ENCODE measurements around the gene PCDHGA8. TPM values are rescaled to one million over a fixed set of nuclear protein-coding genes. Genes with fewer than 3 reads are reported as not detected.
"Not testable (repeated sequence)": the region's sequence is repeated elsewhere in the genome, so short reads cannot be mapped to it uniquely, and the experiment has no call there.

PCDHGA8 gene
- polyA plus RNA-seq, 1 of the 3 experiments (the other 2 are of a cell fraction) = 0.12 TPM

DNA sequence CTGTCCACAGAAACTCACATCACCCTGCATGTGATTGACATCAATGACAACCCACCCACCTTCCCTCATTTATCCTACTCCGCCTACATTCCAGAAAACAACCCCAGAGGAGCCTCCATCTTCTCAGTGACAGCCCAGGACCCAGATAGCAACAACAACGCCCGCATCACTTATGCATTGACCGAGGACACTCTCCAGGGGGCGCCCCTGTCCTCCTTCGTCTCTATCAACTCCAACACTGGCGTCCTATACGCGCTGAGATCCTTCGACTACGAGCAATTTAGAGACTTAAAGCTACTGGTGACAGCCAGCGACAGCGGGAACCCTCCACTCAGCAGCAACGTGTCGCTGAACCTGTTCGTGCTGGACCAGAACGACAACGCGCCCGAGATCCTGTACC is 47.1 kb upstream of the PCDHGA8 start:
- Histone ChIP-seq H3K79me2 (ENCODE audit: insufficient read depth) (no peaks in the 10 kb centered on the region), H3K9ac (no peak overlapping the region), H3F3A (replicated peaks; ENCODE audit: insufficient read depth) (no peaks in the 10 kb centered on the region), H2AFZ (ENCODE audit: low read depth) (no peak overlapping the region), H3K9me3 (no peaks in the 10 kb centered on the region), H3K27me3 (ENCODE audit: insufficient read depth) (no peaks in the 10 kb centered on the region), H3K4me3 (ENCODE audit: low read depth in 2 of 2, low read length in 1 of 2) (no peak overlapping the region), H3K4me1 (ENCODE audit: control insufficient read depth in 1 of 2, insufficient read depth in 2 of 2, low read depth in 1 of 2, low read length in 1 of 2) (no peaks in the 10 kb centered on the region), H4K20me1 (ENCODE audit: insufficient read depth) (no peaks in the 10 kb centered on the region), H3K9me2 (no peaks in the 10 kb centered on the region), H3K4me2 (no peak overlapping the region), H3K36me3 (replicated peaks in 1 of 2; ENCODE audit: control insufficient read depth in 1 of 2, insufficient read depth in 2 of 2, low read length in 1 of 2) (no peaks in the 10 kb centered on the region), H3K27ac (ENCODE audit: low read depth in 2 of 2, low read length in 1 of 2) (no peak overlapping the region)
- POLR2A ChIA-PET = no interaction called here
- WGBS (ENCODE audit: low lambda C conversion rate) = 81% methylated on average over 19 of the region's 20 CpGs
- CTCF ChIA-PET = no interaction called here
- no peak for DNase-seq
- TF ChIP-seq SIN3A (IDR thresholded peaks at IDR 0.05; ENCODE audit: borderline replicate concordance, low read depth, low read length) = no peak
- TF ChIP-seq, protein P1, sequence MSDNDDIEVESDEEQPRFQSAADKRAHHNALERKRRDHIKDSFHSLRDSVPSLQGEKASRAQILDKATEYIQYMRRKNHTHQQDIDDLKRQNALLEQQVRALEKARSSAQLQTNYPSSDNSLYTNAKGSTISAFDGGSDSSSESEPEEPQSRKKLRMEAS (IDR thresholded peaks at IDR 0.05; ENCODE audit: low read depth) = no peak
- TF ChIP-seq, protein P2, sequence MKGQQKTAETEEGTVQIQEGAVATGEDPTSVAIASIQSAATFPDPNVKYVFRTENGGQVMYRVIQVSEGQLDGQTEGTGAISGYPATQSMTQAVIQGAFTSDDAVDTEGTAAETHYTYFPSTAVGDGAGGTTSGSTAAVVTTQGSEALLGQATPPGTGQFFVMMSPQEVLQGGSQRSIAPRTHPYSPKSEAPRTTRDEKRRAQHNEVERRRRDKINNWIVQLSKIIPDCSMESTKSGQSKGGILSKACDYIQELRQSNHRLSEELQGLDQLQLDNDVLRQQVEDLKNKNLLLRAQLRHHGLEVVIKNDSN (IDR thresholded peaks at IDR 0.05; ENCODE audit: borderline replicate concordance, low read depth) = no peak
- no peak for TF ChIP-seq NRF1 (IDR thresholded peaks at IDR 0.05; ENCODE audit: low read depth, low read length)
- TF ChIP-seq MEF2A (IDR thresholded peaks at IDR 0.05; ENCODE audit: borderline replicate concordance, low read depth) = no peak
- TF ChIP-seq POLR2AphosphoS5 (IDR thresholded peaks at IDR 0.05; ENCODE audit: low read depth, low read length) = no peak
- TF ChIP-seq, protein P3, sequence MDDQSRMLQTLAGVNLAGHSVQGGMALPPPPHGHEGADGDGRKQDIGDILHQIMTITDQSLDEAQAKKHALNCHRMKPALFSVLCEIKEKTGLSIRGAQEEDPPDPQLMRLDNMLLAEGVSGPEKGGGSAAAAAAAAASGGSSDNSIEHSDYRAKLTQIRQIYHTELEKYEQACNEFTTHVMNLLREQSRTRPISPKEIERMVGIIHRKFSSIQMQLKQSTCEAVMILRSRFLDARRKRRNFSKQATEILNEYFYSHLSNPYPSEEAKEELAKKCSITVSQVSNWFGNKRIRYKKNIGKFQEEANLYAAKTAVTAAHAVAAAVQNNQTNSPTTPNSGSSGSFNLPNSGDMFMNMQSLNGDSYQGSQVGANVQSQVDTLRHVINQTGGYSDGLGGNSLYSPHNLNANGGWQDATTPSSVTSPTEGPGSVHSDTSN (IDR thresholded peaks at IDR 0.05) = no peak
- TF ChIP-seq TAF1 (IDR thresholded peaks at IDR 0.05; ENCODE audit: borderline replicate concordance, low read depth, low read length) = no peak
- no peak for TF ChIP-seq SMC3 (IDR thresholded peaks at IDR 0.05; ENCODE audit: low read depth, low read length)
- no peak for TF ChIP-seq RCOR1 (IDR thresholded peaks at IDR 0.05; ENCODE audit: low read length)

DNA sequence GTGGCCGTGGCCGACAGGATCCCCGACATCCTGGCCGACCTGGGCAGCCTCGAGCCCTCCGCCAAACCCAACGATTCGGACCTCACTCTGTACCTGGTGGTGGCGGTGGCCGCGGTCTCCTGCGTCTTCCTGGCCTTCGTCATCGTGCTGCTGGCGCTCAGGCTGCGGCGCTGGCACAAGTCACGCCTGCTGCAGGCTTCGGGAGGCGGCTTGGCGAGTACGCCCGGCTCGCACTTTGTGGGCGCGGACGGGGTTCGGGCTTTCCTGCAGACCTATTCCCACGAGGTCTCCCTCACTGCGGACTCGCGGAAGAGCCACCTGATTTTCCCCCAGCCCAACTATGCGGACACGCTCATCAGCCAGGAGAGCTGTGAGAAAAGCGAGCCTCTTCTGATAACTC is 46.4 kb upstream of the PCDHGA8 start:
- CTCF ChIA-PET = interaction anchor here (1.6 kb wide), 1 partner anchor 212 kb away, joined by 3 read pairs; no protein-coding TSS in a partner anchor
- H2AFZ ChIP-seq (ENCODE audit: low read depth) = not testable (repeated sequence)

More for the DNA sequence above, 46.4 kb upstream of the PCDHGA8 start:
- H3K4me2 ChIP-seq; POLR2A ChIA-PET; H3K27ac ChIP-seq (ENCODE audit: low read depth in 2 of 2, low read length in 1 of 2); H3F3A ChIP-seq (replicated peaks; ENCODE audit: insufficient read depth); H3K27me3 ChIP-seq (ENCODE audit: insufficient read depth); H3K79me2 ChIP-seq (ENCODE audit: insufficient read depth); H3K9ac ChIP-seq; H3K36me3 ChIP-seq (replicated peaks in 1 of 2; ENCODE audit: control insufficient read depth in 1 of 2, insufficient read depth in 2 of 2, low read length in 1 of 2); H4K20me1 ChIP-seq (ENCODE audit: insufficient read depth); H3K9me3 ChIP-seq; H3K4me3 ChIP-seq (ENCODE audit: low read depth in 2 of 2, low read length in 1 of 2); H3K4me1 ChIP-seq (ENCODE audit: control insufficient read depth in 1 of 2, insufficient read depth in 2 of 2, low read depth in 1 of 2, low read length in 1 of 2); DNase-seq; H3K9me2 ChIP-seq: not testable (repeated sequence)
- 76% methylated on average over 9 of the region's 35 CpGs for WGBS (ENCODE audit: low lambda C conversion rate)
